GM21526 (cell line): ENCODE data around the gene ZFYVE28.

Source experiments
- ATAC-seq: cut with Tn5 transposase; IDR thresholded peaks from one replicate; pipeline ENCODE4 v1.9.1; 2021; ENCODE audit warnings: moderate library complexity; ENCODE audit not compliant: unreplicated experiment, low FRiP score

Gene ZFYVE28

GRCh38 chr4:2265113-2266110, 153.0 kb downstream of the ZFYVE28 start:
- no peak for ATAC-seq

DNA sequence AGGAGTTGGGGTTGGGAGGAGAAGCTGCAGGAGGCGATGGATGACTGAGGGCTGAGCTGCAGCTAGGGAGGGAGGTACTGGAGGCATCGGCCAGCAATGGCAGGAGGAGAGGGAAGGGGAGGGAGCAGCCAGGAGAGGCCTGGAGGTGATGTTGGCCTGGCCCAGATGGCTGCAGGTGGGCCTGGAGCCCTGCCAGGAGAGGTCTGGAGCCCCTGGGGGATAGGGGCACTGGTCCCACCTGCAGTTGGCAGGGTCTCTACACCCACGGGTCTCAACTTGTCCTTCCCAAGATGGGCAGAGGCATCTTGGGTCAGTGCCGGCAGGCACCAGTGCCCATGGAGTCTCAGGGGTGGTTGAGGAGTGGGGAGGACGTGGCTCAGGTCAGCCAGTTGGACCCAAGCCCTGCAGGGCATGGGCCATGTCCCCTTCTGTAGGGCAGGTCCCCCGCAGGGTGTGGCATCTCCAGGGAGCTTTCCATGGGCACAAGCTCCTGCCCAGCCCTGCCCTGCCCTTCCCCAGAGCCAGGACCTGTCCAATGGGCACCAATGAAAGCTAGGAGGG, 153.9 kb downstream of the ZFYVE28 start:
- ATAC-seq: no peak

DNA sequence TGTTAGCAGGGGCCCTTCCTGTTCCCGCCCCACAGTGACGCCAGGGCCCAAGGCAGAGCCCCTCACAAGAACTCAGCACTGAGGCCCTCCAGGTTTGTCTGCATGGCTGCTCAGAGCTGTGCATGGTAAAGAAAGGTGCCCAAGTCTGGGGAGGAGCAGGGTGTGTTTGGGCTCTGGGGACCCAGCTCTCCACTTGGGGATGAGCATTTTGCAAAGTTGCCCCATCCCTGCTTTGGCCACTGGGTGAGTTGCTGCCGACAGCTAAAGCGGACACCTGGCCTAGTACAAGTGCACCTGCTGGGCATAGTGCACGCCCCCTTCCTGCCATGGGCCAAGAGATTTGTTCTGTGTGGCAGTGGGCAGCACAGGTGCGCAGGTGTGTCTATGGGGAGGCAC, 154.5 kb downstream of the ZFYVE28 start:
- no peak for ATAC-seq

DNA sequence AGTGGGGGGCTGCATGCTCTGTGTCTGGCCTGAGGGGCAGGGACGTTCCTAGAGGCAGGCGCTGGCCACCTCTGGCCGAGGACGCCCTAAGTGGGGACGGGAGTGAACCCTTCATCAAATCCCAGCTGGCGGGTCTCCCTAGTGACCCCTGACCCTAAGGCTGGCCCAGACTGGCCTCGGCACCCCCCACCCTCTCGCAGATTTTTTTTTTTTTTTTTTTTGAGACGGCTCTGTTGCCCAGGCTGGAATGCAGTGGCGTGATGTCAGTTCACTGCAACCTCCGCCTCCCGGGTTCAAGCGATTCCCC, 155.5 kb downstream of the ZFYVE28 start:
- no peak for ATAC-seq

DNA sequence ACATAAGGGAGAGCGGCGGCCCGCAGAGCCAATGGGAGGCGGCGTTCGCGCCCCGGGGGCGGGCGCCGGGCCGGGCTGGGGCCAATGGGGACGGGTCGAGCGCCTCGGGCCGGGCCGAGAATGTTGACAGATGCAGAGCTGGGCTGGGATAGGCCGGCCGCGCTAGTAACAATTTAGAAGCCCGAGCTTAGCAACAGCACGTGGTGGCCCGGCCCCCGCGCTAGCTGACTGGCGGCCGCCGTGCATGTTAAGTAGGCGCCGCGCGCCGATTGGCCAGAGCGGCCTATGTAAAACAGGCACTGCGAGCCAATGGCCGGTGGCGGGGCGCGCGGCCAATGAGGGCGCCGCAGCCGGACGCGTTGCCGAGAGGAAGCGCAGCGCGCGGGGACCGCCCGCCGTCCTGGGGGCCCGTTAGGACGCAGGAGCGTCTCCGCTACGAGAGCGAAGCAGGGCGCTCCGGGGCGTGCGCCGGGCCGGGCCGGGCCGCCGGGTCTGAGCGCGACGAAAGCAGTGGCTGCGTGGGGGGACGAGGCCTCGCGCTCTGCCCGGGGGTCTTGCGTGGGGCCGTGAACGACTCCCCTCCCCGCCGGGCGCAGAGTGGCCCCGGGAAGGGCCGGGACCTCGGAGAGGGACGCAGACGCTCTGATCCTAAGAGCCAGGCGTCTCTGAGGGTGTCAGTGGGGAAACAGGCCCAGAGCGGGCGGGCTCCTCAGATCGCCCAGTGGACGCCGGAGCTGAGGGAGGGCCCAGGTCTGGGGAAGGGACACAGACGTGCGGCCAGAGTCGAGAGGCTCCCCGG, 156.1 kb downstream of the ZFYVE28 start:
- peak; percentile 81 for ATAC-seq

DNA sequence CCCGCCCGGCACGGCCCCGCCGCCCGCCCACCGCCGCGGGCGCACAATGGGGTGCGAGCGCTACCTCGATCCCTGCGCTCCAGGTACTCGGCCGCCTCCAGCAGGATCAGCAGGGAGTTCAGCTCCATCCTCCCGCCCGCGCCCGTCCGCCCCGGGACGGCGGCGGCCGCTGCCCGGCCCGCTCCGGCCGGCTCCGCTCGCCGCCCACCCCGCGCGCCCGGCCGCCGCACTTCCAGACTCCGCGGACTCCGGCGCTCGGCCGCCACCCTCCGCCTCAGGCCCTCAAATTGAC, 156.6 kb downstream of the ZFYVE28 start, which contains the start of gene MXD4:
TSS of gene MXD4 (minus strand) at position 257 of the 292 bp plus-strand sequence. CDS start at position 128, 129 bp downstream.
- peak; percentile 9 for ATAC-seq

DNA sequence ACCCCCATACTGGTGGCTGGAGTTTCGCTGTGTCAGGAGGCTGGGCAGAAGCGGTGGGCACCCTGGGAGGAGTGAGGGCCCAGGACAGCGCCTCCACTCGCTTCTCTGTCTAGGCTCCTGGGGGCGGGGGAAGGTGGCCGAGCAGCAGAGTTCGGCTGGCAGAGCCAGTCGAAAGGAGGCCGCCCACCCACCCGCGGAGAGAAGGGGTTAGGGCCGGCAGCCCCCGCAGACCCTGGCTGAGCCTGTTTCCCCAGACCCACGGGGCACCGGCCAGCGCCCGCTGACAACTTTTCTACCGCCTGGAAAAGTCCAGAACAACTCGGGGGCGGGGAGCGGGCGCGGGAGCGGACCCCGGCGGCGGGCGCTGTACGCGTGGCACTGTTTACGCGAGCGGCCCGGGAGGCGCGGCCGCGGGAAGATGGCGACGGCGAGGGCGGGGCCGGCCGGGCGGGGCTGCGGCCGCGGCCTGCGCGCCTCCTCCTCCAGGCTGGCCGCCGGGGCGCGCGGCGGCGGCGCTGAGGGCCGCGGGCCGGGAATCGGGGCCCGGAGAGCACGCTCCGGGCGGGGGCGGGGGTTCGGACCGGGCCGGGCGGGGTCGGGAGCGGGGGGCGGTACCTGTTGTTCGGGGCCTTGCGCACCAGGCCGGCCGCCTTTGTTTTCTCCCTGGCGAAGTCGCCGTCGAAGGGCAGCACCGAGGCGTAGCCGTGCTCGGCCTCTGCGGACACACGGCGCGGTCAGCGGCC, 157.2 kb downstream of the ZFYVE28 start:
- peak; percentile 32 for ATAC-seq

DNA sequence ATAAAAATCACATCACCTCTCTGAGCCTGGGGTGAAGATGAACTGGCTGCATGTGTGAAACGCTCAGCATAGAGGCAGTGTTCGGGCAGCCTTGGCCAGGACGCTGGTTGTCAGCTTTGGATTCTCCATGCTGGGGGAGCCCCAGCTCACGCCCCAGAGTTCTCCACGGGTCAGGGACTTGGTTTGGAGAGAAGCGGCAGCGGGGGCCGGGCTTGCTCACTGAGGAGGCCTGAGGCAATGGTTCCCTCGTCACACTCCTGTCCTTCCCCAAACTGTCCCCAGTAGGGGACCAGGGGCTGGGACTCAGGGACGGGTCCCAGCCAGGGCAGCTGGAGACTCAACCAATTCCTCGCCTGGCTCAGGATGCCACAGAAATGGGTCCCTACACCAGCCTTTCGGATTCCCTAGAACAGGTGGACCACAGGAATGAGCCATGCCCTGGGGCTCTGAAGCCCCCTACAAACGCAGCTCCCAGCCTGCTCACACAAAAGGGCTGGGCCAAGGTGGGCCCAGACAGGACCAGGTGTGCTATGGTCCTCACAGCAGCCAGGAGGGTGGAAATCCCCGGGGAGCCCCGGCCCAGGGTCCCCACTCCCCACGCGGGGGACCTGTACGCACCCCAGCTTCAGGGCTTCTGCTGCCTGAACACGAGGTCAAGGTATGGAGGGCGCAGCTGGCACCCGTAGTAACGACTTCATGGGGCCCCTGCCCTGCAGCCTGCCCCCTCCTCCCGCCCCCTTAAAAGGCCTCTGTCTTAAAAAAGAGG, 157.9 kb downstream of the ZFYVE28 start:
- ATAC-seq: no peak

DNA sequence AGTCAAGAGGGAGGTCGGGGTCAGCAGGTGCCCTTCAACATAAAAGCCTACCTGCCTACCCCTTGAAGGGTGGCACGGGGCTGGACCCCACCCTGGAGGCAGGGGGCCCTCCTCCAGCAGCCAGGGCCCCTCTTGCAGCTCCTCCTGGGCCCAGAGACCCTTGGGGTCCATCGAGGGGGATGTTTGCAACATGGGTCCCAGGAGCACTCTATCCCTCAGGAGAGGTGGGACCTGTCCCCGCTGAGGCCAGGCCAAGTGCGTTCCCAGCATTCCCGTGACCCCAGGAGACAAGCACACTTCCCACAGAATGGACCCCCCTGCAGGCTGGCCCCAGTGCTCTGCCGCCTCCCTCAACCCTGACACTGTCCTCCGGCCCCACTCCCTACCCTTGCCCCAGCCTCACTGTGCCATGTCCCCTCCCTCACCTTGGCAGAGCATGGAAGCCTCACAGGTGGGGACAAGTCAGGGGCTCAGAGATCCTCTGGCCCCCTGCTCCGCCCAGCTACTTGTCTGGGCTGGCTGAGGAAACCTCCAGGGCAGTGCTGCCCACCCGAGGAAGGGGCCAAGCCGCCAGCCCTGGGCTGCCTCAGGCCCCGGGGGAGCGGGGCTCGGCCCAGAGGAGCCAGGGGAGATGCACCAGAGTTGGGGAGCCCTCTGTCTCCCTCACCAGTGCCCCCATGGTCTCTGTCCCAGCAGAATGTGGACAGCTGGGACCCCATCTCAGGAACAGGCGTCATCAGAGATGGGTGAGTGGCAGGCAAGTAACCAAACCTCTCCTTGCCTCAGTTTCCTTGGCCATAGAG, 158.7 kb downstream of the ZFYVE28 start:
- no peak for ATAC-seq

GRCh38 chr4:2259036-2259540, 159.4 kb downstream of the ZFYVE28 start:
- no peak for ATAC-seq

DNA sequence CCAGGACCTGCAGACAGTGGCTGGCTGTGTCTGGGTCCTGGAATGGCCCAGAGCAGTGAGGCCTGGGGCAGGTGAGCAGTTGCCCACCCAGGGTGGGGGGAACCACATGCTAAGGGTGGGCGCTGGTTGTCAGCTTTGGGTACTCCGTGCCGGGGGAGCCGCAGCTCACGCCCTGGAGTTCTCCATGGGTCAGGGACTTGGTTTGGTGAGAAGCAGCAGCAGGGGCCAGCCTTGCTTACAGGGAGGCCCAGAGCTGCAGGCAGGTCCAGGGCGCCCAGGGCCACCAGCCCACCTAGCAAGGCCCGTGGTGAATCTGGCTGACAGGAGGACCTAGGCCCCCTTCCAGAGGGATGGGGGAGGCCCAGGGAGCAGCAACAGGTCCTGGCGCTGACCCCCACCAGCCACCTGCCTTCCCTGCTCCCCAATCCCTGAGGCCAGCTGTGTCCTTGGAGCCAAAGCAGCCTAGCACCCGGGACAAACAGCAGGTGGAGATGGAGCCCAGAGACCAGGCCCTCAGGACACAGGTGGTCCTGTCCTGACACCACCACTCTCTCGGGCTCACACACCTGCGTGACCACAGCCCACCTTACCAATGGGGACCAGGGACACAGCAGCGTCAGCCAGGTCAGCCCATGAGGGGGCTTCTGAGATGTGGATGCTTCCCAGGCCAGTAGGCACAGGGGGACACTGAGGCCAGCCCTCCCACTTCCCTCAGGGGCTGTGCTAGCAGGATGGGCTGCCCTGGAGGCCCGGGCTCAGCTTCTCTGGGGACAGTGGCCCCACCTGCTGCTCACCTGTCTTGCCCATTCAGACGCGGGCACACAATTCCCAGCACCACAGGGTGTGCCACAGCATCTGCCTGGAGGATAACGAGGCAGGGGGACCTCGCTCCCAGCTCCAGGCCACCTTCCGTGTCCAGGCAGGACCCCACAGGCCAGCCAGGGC, 160.1 kb downstream of the ZFYVE28 start:
- ATAC-seq: no peak

DNA sequence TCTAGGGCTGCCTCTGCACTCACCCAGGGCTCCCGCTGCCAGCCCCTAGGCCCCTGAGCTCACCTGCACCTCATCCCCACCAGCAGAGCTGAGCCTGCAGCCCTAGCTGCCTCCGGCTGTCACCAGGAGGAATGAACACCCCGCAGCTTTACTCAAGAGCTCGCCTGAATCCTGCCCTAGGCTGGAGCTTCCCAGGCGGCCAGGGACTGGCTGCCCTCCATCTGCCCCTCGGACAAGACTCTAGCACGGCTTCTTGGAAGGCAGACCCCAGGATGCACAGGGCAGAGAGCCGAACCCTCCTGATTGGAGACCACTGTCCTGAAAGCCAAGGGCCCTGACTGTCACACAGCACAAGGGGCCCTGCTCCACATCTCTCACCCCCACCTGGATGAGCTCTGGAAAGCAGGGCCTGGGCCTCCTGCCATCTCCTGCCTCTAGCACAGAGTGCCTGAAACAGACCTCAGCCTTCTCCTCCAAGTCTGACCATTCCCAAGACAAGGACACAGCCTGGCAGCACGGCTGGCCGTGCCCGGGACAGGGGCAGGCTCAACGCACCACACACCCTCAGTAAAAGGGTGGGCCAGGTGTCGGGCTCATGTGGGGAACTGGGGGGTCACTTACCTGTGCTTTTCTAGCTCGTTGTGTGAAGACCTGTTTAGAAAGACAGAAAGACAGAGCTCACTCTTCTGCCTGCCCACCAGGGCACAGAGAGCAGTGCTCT, 160.9 kb downstream of the ZFYVE28 start:
- no peak for ATAC-seq

GRCh38 chr4:2256781-2257191, 161.7 kb downstream of the ZFYVE28 start:
- no peak for ATAC-seq

GRCh38 chr4:2256156-2256731, 162.2 kb downstream of the ZFYVE28 start:
- ATAC-seq: no peak

DNA sequence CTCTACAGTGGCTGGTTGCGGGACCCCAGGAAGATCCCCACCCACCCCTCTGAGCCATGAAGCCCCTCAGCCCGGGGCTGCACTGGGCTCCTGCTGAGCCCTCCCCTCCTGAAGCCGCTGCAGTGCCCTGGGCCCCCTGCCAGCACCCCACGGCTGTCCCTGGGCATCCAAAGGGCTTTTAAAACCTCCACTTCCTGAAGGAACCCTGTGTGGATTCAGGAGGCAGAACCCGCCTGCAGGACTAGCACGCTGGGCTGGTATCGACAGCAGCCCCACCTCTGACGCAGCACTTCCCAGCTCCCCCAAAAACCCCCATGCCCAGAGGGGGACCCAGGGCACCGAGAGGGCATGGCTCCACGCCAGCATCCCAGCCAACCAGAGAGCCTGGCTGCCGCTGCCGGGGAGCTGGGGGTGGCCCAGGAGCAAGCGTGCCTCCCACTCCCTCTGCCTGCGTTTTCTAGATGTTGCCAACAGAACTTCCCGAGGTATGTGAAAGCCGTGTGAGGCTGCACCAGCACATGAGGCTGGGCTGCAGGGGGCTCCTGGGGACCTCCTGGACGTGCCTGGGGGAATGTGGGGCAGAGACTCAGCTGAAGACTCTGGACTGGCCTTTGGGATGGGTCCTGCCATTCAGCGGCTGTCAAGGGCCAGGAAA, 162.8 kb downstream of the ZFYVE28 start:
- no peak for ATAC-seq
